HepG2 (cell line): ENCODE results near the gene ACSM2B. TPM values are rescaled to one million over a fixed set of nuclear protein-coding genes. Genes with fewer than 3 reads are reported as not detected.

ENCODE experiments used
- AGO1 ChIP-seq: fragments of 200-400 bp; formaldehyde crosslinking; IDR thresholded peaks from 2 replicates; pipeline ENCODE4 v1.6.1; 2017; ENCODE audit warnings: mild to moderate bottlenecking, low read depth, low read length, moderate library complexity; ENCODE audit not compliant: poor library complexity, severe bottlenecking
- ARNTL ChIP-seq: sonication (generic); formaldehyde crosslinking; IDR thresholded peaks from 2 replicates; pipeline ENCODE4 v1.4.0; 2020; ENCODE audit warnings: mild to moderate bottlenecking, missing genetic modification reagents
- CBX2 ChIP-seq, 2 experiments: fragments of 200-600 bp in 1 of 2; sonication (generic); formaldehyde crosslinking in 1 of 2; IDR thresholded peaks; 2 replicates each; pipeline versions ENCODE4 v1.7.0 to v1.8.1; 2018 to 2022; ENCODE audit warnings: low read depth in 2 of 2, low read length in 1 of 2, mild to moderate bottlenecking in 1 of 2, missing genetic modification reagents in 1 of 2
- GPBP1L1 ChIP-seq: sonication (generic); formaldehyde crosslinking; IDR thresholded peaks from 2 replicates; pipeline ENCODE4 v1.5.0; 2020; ENCODE audit warnings: mild to moderate bottlenecking, missing genetic modification reagents
- HCFC1 ChIP-seq: fragments of 150-350 bp; IDR thresholded peaks from 2 replicates; pipeline ENCODE4 v1.6.1; 2014; ENCODE audit warnings: low read depth, low read length
- HIC2 ChIP-seq: sonication (generic); formaldehyde crosslinking; IDR thresholded peaks from 2 replicates; pipeline ENCODE4 v1.9.0; 2022; ENCODE audit warnings: low read depth, missing genetic modification reagents
- MAFF ChIP-seq: IDR thresholded peaks from 2 replicates; pipeline ENCODE4 v1.6.1; 2011; ENCODE audit warnings: low read depth, low read length, improper control_type of control experiment
- RNF2 ChIP-seq: fragments of 450-650 bp; conservative IDR thresholded peaks from 2 replicates; pipeline ENCODE4 v1.6.1; 2016; ENCODE audit warnings: low read depth
- TRIM24 ChIP-seq: sonication (generic); formaldehyde crosslinking; IDR thresholded peaks from 2 replicates; pipeline ENCODE4 v1.8.0; 2022; ENCODE audit warnings: mild to moderate bottlenecking, missing genetic modification reagents
- ZFP91 ChIP-seq: sonication (generic); formaldehyde crosslinking; IDR thresholded peaks from 2 replicates; pipeline ENCODE4 v1.9.0; 2022; ENCODE audit warnings: missing genetic modification reagents, mild to moderate bottlenecking, borderline replicate concordance
- ZNF142 ChIP-seq: sonication (generic); formaldehyde crosslinking; IDR thresholded peaks from 2 replicates; pipeline ENCODE4 v1.4.0; 2020; ENCODE audit warnings: missing genetic modification reagents
- ZNF296 ChIP-seq: sonication (generic); formaldehyde crosslinking; conservative IDR thresholded peaks from 2 replicates; pipeline ENCODE4 v1.5.0; 2020; ENCODE audit warnings: mild to moderate bottlenecking, missing genetic modification reagents
- ZNF33A ChIP-seq: sonication (generic); formaldehyde crosslinking; IDR thresholded peaks from 2 replicates; pipeline ENCODE4 v1.5.1; 2020; ENCODE audit warnings: missing genetic modification reagents, mild to moderate bottlenecking, moderate library complexity, borderline replicate concordance
- ZNF501 ChIP-seq: sonication (generic); formaldehyde crosslinking; IDR thresholded peaks from 2 replicates; pipeline ENCODE4 v1.5.1; 2020; ENCODE audit warnings: mild to moderate bottlenecking, moderate library complexity, missing genetic modification reagents
- ZNF83 ChIP-seq: sonication (generic); formaldehyde crosslinking; IDR thresholded peaks from 2 replicates; pipeline ENCODE4 v1.4.0; 2020; ENCODE audit warnings: missing genetic modification reagents, mild to moderate bottlenecking, borderline replicate concordance
- polyA plus RNA-seq, 8 experiments: library from polyadenylated mRNA; depleted of rRNA in 3 of 8; stranded (reverse) in 7 of 8; unstranded in 1 of 8; fragments of >200 nt; fragmentation: Illumina TruSeq in 4 of 8; extraction: Trizol in 4 of 8; gene quantifications; 2 replicates each; pipeline versions ENCODE4 v1.2.1 to v1.2.3, GENCODE V29; 2011 to 2016; ENCODE audit warnings: low read depth in 4 of 8, missing spikeins in 1 of 8, mixed read lengths in 1 of 8; ENCODE audit not compliant: insufficient read depth in 1 of 8
- total RNA-seq, 5 experiments: library from RNA; depleted of rRNA; stranded (reverse); fragments of >200 nt; fragmentation: Illumina TruSeq; extraction: Trizol; gene quantifications; 2 replicates each; pipeline ENCODE4 v1.2.3, GENCODE V29; 2016; ENCODE audit warnings: low read depth in 1 of 5

ACSM2B gene
- total and polyA plus RNA-seq, 2 of the 13 experiments (the other 11 are each of a cell fraction or from before 2014, with no cell fraction given) = 22.9 to 34.0 TPM

- no peak for TF ChIP-seq GPBP1L1 (CRISPR knock-in tag)
- TF ChIP-seq HCFC1 = no peak
- TF ChIP-seq ZNF296 = no peak
- TF ChIP-seq CBX2 (IDR thresholded peaks at IDR 0.05; ENCODE audit: low read depth, low read length) = no peak
- TF ChIP-seq CBX2 (CRISPR knock-in tag; IDR thresholded peaks at IDR 0.05; ENCODE audit: low read depth) = no peak
- TF ChIP-seq AGO1 = no peak
- no peak for TF ChIP-seq ARNTL (CRISPR knock-in tag)
- TF ChIP-seq TRIM24 (CRISPR knock-in tag) = 0 out of 2 replicates have a peak, but pooled peaks have one; percentile 20
- TF ChIP-seq MAFF = no peak
- TF ChIP-seq ZNF142 (CRISPR knock-in tag) = no peak
- TF ChIP-seq ZNF501 (CRISPR knock-in tag) = peak; percentile 38; the same call in 1 of the 2 replicates
- no peak for TF ChIP-seq ZNF83 (CRISPR knock-in tag)
- TF ChIP-seq RNF2 = no peak
- no peak for TF ChIP-seq HIC2 (CRISPR knock-in tag)
- peak; percentile 23; the same call in 1 of the 2 replicates for TF ChIP-seq ZFP91 (CRISPR knock-in tag)
- TF ChIP-seq ZNF33A = no peak
Observed at GRCh38 chr16:20624882-20625807, 49.0 kb upstream of the ACSM2B start (continued).
